Stimulated activated CD8-positive, alpha-beta memory T cell treated with anti-CD3 and anti-CD28 coated beads, Interleukin-7, amount 100 ng/mL, for 24 hours (primary cell): ENCODE results near the gene HEATR5A.
"Not testable (repeated sequence)": the region's sequence is repeated elsewhere in the genome, so short reads cannot be mapped to it uniquely, and the experiment has no call there.

Experiments used
- DNase-seq: peaks from one replicate; pipeline ENCODE4 v3.0.0-alpha.2; 2020; ENCODE audit warnings: low read depth

Gene HEATR5A

DNA sequence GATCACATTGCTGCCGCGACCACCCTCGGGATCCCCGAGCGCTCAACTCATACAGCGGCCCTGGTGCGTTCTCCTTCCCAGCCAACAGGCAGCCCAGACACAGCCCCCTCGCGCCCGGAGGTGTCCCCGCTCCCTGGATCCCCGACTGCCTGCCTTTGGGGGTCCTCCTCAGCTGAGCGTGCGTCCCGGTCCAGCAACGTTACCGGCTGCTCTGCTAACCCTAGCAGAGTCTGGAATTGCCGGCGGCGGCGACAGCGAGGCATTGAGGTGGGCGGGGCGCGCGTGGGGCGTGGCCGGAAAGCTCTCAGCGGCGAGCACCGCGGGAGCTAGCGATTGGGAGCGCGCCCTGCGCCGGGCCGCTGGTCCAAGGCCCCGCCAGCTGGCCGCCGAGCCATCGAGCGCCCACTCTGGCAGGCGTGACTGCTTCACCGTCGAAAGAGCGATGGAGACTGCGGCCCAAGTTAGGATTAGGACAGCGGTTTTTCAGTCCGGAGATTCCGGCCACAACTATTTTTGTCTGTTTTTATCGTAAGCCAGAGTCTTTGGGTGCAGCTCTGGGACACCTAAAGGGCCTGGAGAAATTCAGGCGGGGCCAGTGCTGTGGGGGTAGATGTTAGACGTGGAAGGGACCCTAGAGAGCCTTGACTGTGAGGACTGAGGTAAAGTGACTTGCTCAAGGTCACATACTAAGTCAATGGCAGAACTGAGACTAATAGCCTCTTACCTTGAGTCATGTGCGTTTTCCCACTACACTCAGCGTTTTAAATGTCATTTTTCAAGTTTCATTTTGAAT lies at the start of gene HEATR5A:
Gene HEATR5A (minus strand): TSS at position 232 of the 793 bp plus-strand sequence. CDS start 17,575 bp downstream, outside the sequence.
- DNase-seq, result peak; percentile 84

DNA sequence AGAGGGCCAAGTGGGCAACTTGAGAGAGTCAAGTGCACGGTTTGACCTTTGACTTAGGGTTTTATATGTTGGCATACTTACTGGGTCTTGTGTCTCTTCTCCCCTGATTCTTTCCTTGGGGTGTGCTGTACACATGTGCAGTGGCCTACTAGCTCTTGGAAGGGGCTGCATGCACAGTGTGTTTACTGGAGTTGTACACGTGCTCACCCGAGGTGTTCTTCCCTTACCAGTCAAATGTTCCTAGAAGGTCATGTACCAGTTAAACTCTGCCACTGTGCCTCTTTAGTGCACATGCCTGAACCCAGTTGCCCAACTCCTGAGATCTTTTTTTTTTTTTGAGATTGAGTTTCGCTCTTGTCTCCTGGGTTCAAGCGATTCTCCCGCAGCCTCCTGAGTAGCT lies 46.2 kb upstream of the HEATR5A start:
- no peak for DNase-seq

DNA sequence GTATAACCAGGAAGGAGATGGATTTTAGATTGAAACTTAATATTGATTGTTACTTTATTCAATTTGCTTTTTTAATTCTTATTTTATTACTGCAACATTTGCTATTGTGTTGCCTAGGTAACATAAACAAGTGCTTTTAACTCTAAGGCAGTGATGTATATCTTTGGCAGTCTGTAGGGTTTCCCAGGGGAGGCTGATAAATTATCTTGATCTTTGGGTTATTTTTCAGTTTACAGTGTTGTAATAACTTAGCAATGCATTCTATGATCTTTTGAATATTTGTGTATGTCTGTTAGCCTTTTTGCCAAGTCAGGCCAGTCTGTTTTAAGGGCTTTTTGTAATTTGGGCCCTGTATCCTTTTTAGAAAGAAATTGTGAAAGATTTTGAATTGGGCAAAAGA lies 44.8 kb upstream of the HEATR5A start:
- DNase-seq, result no peak

DNA sequence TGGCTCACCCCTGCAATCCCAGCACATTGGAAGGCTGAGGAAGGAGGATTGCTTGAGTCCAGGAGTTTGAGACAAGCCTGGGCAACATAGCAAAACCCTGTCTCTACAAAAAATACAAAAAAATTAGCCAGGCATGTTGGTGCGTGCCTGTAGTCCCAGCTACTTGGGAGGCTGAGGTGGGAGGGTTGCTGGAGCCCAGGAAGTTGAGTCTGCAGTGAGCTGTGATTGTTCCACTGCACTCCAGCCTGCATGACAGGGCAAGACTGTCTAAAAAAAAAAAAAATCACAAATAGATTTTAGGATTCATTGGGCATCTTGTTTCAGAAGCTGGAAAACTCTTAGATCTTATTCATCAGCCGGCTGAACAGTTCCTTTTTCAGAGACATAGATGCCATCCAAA lies 42.1 kb upstream of the HEATR5A start:
- not testable (repeated sequence) for DNase-seq

DNA sequence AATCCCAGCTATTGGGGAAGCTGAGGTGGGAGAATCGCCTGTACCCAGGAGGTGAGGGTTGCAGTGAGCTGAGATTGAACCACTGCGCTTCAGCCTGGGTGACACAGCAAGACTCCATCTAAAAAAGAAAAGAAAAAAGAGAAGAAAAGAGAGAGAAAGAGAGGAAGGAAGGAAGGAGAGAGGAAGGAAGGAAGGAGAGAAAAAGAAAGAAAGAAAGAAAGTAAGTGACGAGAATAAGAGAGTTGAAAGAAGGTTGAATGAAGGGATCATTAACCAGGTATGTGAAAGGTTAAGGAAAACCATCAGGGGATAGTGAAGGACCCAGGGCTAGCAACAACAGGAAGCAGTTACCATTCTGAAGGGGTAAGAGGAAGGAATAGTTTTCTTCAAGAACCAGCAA lies 41.2 kb upstream of the HEATR5A start:
- DNase-seq, result no peak

DNA sequence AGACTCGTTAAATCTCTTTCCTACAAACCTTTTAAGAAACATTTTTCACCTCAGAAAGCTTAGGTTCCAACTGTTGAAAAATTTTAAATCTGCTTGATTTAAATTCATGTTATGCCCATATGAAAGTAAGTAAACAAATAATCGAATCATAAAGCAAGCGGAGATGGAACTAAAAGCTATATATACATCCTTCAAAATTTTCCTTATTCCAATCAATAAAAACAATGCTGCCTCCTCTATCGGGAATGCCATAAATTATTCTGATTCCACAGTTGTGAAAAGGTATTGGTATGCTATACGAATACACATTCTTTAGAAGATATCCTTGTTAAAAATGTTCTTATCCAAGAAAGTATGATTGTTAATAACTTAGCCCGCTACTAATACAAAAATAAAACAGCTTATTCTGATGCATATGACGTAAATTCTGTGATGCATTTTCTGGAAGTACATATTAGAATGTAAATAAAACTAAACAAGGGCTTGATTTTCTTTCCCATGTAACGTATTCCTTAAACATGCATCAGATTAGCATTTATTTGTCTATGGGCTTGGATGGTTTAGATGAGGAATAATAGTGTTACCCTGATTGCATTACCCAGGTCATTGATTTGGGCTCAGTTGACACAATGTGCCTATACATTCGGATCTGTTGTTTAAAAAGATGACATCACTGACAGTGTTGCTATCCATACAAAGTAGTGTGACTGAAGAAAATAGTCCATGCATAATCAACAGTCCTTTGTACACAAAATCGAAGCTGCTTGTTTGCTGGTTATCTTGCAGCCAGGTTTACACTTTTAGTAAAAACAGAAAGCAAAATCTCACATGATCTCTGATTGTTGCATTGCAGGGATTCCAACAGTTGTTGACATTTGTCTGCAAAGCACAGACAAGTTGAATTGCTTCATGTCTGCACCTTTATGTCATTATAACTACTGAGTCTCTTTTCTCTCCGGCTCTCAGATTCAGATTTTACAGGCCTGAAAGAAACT lies 37.6 kb upstream of the HEATR5A start:
- DNase-seq, result no peak

DNA sequence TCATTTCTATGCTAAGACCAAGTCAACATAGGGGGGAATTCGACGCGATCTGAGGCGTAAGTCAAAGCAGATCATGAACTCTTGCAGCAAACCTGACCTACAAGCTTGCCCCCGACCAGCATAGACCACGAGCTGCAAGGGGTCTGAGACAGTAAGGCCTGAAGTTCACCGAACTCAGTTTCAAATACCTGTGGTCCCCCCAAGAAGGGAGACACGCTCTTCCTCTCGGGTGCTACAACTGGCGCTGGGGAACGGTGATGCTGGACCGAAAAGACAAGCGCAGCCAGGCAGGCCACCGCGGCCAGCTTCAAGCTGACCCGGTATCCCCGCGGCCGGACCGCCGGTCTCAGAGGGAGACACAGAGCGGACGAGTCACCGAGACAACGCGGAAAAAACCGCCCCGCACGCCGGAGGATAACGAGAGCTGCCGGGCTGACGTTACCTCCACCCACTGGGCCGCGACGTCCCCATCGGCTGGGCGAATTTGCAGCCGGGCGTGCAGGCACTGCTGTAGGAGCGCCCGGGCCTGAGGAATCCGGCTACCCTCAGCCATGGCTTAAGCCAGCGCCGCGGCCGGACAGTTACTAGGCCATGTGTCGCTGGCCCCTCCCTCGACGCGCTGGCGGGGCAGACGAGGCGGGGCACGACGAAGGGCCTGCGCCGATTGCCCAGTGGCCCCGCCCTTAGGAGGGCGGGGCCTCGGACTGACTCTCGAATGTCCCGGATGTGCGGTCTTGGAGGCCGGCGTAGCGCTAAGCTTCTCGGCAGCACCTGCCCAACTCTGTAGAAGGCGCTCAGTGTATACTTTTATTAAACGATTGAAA lies 36.7 kb upstream of the HEATR5A start, which contains the start of gene DTD2:
Gene DTD2 (minus strand): TSS at position 666 of the 824 bp plus-strand sequence. CDS start 113 bp downstream, at position 553.
- DNase-seq, result peak; percentile 79

DNA sequence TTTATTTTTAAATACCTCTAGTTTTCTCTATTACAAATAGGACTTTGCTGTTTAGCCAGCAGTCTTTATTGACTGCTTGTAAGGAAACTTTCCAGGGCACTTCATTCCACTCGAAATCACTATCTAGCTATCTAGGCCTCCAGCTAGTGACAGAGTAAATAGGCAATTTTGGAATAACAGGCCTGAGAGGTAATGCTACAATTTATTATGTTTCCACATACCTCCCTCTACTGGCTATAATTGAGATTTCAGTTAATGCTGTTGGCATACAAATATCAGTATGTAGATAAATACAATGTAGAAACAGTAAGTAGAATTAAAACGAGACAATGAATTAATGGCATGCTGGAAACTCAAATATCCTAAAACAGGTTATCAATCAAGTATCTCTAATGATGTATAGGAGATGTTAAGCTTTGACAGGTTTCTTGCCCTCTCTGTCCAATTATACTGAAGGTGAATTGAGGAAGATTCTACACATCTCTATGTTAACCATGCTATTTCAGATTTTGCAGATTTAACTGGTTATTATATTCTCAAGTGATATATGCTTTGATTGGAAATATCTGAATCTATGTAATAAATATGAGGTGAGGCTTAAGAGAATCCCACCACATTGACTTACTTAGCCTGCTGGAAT lies 29.7 kb upstream of the HEATR5A start:
- no peak for DNase-seq

DNA sequence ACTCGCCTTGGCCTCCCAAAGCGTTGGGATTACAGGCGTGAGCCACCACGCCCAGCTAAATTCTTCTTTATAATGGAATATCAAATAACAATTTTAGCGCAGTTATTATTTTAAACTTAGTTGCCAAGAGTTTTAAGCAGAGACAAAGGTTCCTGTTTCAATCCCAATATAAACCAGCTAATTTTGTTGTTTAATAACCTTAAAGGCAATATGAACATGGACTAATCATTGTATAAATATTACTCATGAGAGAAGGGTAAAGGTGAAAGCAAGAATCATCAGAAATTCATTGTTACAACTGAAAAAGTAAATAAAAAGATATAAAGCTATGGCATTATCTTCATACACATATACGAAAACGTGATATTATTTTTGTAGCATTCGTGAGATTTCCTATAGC lies 28.8 kb upstream of the HEATR5A start:
- DNase-seq, result no peak

DNA sequence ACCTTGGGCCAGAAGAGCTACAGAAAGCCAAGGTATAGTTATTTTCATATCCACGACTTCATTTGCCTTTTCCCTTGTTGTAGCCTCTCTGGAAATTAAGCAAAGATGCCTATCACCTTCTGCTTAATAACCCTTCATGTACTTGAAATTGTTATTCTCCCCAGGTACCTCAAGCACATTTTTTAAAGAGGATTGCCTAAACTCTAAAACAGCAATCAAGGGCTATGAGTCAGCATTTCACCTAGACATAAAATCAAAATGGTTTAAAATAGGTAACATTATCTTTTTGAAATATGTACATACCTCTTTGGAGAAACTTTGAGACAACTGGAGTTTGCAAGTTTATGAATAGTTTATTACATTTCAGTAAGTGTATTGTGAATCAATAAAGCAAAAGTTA lies 25.4 kb upstream of the HEATR5A start:
- DNase-seq, result no peak

DNA sequence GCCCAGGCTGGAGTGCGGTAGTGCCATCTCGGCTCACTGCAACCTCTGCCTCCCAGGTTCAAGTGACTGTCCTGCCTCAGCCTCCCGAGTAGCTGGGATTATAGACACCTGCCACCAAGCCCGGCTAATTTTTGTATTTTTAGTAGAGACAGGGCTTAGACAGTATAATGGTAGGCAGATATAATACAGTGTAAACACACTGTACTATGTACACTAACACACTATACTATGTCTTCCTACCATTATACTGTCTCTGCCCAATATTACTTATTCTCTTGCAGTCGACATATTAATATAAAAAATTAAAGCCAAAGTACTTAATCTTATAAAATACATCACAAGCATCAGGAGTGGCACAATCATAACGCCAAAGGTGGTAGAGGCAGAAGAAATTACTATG lies 21.9 kb upstream of the HEATR5A start:
- no peak for DNase-seq

DNA sequence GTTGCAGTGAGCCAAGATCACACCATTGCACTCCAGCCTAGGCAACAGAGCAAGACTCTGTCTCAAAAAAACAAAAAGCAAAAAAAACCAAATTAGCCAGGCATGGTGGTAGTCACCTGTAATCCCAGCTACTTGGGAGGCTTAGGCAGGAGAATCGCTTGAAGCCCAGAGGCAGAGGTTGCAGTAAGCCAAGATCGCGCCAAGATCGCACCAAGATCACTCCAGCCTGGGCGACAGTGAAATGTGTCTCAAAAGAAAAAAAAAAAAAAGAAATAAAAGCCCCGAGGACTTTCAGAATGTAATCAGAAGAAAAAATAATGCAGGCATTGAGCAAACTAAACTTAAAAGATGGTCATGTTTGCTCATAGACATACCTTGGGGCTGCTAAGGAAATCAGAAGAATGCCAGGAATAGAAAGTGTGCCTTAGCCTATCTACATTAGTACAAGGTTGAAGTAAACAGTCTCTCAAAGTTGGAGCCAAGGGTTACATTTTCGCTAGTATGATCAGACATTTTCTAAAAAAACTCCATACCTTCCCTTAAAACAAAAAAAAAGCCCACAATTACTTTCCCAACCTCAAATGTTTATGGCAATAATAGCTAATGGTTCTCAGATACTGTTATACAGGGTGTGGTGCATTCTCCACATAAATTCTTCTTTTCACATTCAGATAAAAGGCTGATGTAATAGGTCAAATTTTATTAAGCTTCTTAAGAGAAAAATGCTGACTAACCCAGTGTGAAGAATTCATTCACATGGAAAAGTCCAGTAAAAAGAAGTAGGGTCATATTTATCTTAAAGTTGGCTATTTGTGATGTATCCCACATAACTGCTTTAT lies 21.1 kb upstream of the HEATR5A start:
- DNase-seq, result no peak

DNA sequence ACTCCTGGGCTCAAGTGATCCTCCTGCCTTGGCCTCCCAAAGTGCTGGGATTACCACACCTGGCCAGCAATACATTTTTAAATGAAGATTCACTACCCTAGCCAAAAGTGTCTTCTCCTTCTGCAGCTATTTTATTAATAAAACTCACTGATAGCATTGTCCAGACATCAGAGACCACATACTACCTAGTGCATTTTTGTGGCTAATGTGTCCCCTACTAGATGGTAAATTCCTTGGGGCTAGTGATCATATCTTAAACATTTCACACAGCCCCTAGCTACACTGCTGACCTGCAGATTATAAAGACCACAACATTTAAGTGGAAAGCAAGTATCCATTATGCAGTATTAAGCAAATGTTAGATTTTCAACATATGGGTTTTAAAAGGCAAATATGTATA lies 19.9 kb upstream of the HEATR5A start:
- DNase-seq, result no peak

DNA sequence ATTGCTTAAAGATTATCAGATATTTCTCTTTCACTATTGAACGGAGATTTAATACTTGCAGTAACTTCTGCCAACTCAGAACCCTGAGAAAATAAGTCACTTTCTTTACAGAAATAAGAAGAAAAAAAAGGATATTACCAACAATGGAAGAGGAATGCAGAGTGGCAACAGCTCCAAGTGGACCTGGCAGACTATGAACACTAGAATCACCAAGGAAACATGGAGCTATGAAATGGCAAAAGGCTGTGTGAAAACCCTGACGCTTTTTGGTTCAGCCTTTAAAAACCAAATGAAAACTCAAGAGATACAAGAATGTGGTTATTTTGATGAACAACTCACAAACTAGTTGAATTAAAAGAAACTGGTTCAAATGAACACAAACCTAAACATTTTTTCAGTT lies 19.2 kb upstream of the HEATR5A start:
- no peak for DNase-seq

DNA sequence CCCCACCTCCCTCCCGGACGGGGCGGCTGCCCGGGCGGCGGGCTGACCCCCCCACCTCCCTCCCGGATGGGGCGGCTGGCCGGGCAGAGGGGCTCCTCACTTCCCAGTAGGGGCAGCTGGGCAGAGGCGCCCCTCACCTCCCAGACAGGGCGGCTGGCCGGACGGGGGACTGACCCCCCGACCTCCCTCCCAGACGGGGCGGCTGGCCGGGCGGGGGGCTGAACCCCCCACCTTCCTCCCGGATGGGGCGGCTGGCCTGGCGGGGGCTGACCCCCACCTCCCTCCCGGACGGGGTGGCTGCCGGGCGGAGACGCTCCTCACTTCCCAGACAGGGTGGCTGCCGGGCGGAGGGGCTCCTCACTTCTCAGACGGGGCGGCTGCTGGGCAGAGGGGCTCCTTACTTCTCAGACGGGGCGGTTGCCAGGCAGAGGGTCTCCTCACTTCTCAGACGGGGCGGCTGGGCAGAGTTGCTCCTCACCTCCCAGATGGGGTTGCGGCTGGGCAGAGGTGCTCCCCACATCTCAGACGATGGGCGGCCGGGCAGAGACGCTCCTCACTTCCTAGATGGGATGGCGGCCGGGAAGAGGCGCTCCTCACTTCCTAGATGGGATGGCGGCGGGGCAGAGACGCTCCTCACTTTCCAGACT lies 16.8 kb upstream of the HEATR5A start:
- not testable (repeated sequence) for DNase-seq

DNA sequence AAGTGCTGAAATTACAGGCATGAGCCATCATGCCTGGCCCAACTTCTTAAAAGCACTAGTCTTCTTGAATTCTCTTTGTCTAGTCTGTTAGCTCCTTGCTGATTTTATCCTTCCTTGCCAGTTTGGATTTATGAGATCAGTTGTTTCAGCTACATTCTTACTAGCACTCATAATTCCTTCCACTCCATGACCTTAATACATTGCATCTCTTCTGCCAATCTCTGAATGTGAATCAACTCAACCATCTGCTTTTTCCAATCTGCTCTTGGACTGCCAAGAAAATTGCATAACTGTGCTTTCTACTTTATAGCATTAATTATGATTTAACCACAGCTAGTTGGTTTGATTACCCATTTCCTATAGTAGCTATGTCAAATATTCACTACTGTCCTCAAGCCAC lies 14.9 kb upstream of the HEATR5A start:
- no peak for DNase-seq

DNA sequence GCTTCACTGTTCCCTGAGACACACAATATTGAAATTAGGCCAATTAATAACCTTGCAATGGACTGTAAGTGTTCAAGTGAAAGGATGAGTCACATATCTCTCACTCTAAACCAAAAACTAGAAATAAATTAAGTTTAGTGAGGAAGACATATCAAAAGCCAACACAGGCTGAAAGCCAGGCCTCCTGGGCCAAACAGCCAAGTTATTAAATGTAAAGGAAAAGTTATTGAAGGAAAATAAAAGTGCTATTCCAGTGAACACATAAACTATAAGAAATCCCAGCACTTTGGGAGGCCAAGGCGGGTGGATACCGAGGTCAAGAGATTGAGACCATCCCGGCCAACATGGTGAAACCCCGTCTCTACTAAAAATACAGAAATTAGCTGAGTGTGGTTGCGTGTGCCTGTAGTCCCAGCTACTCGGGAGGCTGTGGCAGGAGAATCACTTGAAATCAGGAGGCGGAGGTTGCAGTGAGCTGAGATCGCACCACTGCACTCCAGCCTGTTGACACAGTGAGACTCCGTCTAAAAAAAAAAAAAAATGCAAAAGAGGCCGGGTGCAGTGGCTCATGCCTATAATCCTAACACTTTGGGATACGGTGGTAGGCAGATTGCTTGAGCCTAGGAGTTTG lies 10.4 kb upstream of the HEATR5A start:
- DNase-seq, result no peak

DNA sequence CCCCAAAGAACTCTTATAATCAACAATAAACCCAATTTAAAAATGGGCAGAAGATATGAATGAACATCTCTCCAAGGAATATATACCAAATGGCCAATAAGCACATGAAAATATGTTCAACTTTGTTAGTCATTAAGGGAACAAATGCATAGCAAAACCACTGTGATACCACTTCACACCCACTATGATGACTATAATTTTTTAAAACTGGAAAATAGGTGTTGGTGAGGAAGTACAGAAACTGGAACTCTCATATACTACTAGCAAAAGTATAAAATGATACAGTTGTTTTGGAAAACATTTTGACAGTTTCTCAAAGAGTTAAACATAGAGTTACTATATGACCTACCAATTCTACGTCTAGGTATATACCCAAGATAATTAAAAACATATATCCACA lies 9.4 kb upstream of the HEATR5A start:
- DNase-seq, result no peak

DNA sequence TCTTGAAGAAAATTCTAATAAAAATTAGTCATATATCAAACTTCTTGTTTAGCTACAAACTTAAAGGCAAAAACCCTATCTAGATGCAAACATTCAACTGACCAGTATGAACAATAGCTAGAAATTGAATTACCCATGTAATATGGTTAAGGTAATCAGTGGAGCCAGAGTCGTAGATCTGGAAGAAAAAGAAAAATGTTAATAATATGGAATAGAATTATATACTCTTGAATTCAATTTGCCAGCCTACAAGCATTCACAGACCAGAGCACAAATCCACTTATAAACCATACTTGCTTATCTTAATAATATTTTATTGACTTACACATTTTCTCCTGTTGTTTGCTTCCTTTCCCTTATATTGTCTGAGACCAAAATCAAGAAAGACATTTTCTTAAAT lies 7.7 kb upstream of the HEATR5A start:
- no peak for DNase-seq

DNA sequence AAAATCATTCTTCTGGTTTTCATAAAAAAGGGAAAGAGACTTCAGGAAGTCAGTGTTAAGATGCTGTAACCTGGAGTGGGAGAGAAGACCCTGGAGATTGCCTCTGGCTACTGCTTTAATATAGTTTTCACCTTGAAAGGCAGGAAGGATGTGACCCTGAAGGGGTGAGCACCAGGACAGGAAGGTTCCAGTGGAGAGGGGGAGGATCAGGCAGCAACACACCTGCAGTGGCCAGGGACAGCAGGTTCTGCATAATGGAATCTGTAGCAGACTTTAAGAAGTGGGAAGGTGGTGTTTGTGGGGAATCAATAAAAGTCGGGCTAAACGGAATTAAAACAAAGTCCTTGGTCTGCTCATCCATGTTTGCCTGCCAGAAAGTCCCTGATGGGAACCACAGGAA lies 6.3 kb upstream of the HEATR5A start:
- no peak for DNase-seq
